Ovary (tissue), 3 donors: Measurements from ENCODE around the gene RMDN2.

ENCODE experiments used
- CTCF ChIP-seq, 3 donors: fragments of 450-650 bp in 2 of 3; fragments of 200-600 bp in 1 of 3; IDR thresholded peaks; one replicate each; pipeline versions ENCODE4 v1.5.1 to v1.8.0; 2016 to 2022; ENCODE audit warnings: antibody characterized with exemption in 3 of 3, mild to moderate bottlenecking in 1 of 3
- EP300 ChIP-seq: sonication (generic); formaldehyde crosslinking; IDR thresholded peaks from one replicate; pipeline ENCODE4 v1.6.1; 2017; ENCODE audit warnings: antibody characterized with exemption
- POLR2A ChIP-seq: fragments of 450-650 bp; IDR thresholded peaks from one replicate; pipeline ENCODE4 v1.6.1; 2017; ENCODE audit warnings: antibody characterized with exemption, mild to moderate bottlenecking, moderate library complexity
- donor health status: DM: no; HTN: no; CAD: no.

DNA sequence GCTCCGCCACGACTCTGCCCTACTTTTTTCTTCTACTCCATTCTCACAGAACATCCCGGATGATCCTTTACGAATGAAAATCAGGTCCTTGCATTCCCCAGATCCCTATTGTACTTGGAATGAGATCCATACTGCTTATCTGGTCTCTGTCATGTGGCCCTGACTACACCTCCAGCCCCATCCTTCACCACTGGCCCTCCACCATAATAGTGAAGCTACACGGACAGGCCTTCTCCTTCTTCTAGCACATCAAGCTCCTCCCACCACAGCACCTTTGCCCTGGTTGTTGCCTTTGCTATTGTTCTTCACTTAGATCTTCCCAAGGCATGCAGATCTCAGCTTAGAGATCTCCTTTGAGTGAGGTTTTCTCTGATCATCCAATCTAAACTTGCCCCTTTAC lies 20.1 kb upstream of the RMDN2 start:
- TF ChIP-seq CTCF (IDR thresholded peaks at IDR 0.05) (no peak), EP300 (no peak), POLR2A (no peak)
